CD4-positive, alpha-beta T cell treated with Interleukin-15 for 4 hours (primary cell): Measurements from ENCODE around the gene VAMP2.
"Not testable (repeated sequence)": the region's sequence is repeated elsewhere in the genome, so short reads cannot be mapped to it uniquely, and the experiment has no call there.

Experiments
- DNase-seq: peaks from one replicate; pipeline ENCODE4 v3.0.0-alpha.2; 2020; ENCODE audit warnings: low spot score

The VAMP2 gene

DNA sequence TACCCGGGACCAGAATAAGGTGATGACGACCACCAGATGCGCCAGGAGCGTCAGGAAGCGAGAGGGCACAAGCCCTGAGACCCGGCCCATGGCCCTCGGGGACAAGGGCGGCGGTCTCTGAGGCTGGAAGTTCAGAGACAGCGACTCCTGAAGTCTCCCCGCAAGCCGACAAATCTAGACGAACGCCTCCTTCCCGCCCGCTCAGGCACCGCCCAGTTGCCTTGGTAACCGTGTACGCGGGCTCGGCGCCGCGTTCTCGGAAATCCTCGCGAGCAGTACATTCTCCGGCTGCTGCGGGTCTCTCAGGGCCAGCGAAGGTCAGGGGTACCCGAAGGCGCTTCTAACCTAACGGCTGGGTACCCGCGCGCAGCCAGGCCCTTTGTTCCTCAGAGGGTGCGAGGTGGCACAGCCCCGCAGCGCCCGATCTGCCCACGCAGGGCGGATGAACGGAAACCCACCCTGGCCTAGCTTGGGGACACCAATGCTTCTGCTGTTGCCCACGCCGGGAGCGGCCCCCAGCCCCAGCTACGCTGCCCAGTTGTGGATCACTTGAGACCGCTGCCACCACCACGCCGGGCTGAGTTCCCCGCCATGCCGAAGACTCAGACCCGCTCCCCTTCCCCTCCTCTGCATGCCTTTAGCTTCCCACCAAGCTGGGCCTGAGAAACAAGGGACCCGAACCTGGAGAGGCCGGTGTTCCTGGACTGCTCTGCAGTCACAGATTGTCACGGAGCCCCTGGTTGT is 13.6 kb upstream of the VAMP2 start, which contains the start of gene TMEM107:
TMEM107 (minus strand) TSS at position 184 of the 744 bp plus-strand sequence; CDS start at position 90, 94 bp downstream.
- peak; percentile 88 for DNase-seq

GRCh38 chr17:8175795-8176196 is 13.0 kb upstream of the VAMP2 start:
- no peak for DNase-seq

GRCh38 chr17:8173871-8174322 is 11.1 kb upstream of the VAMP2 start:
- no peak for DNase-seq

DNA sequence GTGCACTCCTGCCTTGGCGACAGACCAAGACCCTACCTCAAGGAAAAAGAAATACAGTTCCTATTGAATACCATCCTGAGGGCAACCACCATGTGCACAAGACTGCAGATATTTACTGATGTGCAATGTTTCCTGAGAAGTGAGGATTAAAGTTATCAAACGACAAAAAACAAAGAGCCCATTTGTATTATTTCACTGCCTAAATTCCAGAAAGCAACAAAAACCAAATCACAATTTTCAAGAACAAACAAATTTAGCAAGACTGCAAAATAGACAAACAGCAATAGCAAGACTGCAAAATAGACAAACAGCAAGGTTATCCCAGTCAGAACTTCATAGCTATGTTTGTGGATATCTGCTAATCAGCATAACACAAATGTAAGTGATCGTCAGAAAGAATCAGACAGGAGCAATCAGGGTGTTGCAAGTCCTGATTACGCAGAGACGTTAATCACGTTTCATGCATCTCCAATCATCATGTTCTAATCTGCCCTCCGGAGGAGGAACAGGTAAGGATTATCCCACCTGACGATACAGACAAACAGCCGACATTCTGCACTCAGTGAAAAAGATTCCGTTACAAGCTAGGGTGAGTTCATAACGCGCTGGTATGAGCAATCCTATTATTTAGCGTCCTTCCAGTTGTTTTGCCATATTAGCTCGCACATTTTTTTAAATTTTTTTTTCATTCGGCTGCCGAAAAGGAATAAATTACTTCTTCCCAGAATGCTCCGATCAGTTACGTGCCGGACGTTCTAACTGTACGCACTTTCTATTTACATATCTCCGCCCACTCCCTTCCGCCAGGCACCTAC is 10.5 kb upstream of the VAMP2 start:
- peak; percentile 90 for DNase-seq

GRCh38 chr17:8170186-8170585 is 7.4 kb upstream of the VAMP2 start:
- DNase-seq, result not testable (repeated sequence)

GRCh38 chr17:8167526-8167925 is 4.8 kb upstream of the VAMP2 start:
- no peak for DNase-seq

DNA sequence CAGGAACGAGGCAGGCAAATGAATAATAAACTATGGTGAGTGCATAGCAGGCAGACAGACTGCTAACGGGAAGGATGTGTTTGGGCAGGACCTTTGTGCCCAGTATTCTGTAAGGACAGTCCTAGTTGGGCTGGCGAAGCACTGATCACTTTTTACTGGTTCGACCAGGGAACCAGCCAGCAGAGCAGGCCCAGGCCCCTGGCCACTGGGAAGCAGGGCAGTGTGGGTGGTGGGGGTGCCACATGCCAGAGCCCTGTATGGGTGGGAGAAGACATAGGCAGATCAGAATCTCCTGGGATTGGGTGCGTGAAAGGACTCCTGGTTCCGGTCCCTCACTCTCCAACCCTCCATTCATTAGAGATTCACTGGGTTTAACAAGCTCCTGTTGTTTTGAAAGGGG is 4.0 kb upstream of the VAMP2 start:
- no peak for DNase-seq

GRCh38 chr17:8164815-8165131 is 2.0 kb upstream of the VAMP2 start:
- no peak for DNase-seq

- DNase-seq, result peak; percentile 69
Observed at GRCh38 chr17:8163978-8164814, 1.4 kb upstream of the VAMP2 start.

DNA sequence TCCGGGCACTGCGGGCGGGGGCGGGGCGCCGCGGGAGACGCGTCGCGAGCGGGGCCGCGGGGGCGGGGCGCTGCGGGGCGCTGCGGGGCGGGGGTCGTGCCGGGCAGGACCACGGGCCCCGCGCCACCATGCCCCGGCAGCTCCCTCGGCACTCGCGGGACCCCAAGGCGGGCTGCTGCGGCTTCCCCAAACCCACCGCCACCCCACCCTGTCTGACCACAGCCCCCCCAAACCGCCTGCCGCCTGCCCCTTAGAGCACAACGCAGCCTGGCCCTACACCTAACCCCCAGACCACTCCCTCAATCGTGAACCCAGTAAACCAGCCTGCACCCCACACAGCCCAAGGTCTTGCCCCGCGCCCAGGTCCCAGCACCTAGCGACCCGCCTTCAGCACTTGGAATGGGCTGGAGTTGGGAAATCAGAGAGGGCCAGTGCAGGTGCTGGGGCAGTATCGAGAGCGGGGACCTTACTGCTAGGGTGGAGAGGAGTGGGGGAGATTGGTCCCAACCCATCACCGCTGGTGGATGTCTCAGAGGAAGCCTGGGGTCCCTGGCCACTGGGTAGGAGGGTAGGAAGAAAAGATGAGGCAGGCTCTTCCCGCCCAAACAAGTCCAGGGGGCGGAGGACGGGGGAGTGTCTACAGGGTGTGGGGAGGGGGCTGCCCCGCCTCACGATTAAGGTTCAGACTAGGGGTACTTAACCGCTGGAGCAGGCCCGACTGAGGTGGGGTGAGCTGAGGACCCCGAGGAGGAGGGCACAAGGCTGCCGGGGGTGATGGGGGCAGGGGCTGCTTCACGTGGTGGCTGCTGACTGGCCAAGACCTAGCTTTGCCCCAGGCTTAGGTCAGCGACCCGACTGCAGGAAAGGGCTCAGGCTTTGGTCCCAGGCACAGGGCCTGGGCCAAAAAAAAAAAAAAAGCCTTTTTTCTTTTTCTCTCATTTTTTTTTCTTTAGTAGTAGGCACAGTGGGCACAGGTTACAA is 539 bp upstream of the VAMP2 start:
- no peak for DNase-seq

GRCh38 chr17:8161289-8162232 is 1.2 kb downstream of the VAMP2 start:
- no peak for DNase-seq

GRCh38 chr17:8160741-8161221 is 2.0 kb downstream of the VAMP2 start:
- DNase-seq, result no peak

DNA sequence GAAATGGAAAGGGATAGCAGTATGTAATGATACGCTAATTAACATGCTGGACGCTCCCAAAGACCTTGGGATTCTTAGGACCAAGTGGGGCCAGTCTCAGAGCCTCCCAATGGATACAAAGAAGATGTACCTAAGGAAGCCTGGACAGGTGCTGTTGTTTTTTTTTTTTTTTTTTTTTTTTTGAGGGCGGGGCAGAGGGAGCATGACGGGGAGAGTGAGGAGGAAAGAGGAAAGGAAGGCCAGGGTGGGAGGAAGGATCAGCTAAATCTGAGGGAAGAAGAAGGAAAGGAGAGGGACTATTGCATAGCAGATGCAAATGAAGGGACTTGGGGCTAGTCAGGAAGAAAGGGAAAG is 2.5 kb downstream of the VAMP2 start:
- no peak for DNase-seq

- DNase-seq, result no peak
Observed at GRCh38 chr17:8159459-8160223, 3.1 kb downstream of the VAMP2 start.

GRCh38 chr17:8159032-8159400 is 3.7 kb downstream of the VAMP2 start:
- DNase-seq, result no peak

DNA sequence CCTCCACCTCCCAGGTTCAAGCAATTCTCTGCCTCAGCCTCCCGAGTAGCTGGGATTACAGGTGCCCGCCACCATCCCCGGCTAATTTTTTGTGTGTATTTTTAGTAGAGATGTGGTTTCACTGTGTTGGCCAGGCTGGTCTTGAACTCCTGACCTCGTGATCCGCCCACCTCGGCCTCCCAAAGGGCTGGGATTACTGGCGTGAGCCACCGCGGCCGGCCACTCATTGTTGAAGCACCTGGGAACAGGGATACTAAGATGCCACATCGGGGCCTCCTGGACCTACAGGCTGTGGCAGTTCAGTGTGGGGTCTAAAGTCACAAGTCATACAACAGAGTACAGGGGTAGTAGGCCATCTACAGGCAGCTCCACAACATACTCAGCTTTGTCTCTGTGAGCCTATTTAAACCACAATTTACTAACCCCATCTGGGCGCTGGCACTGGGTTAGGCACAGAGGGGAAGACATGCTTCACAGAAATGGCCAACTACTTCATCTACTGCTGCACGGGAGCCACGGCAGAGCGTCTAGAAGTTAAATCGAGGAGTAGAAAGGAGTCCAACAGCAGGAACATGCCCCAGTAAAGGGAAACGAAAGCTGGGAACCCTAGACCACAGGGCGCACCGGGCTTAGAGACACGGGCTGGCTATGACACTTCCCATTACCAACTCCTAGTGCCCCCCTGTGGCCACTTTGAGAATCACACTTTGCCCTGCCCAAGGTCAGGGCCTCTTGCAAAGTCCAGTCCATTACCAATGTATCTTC is 4.3 kb downstream of the VAMP2 start:
- DNase-seq, result peak; percentile 90

DNA sequence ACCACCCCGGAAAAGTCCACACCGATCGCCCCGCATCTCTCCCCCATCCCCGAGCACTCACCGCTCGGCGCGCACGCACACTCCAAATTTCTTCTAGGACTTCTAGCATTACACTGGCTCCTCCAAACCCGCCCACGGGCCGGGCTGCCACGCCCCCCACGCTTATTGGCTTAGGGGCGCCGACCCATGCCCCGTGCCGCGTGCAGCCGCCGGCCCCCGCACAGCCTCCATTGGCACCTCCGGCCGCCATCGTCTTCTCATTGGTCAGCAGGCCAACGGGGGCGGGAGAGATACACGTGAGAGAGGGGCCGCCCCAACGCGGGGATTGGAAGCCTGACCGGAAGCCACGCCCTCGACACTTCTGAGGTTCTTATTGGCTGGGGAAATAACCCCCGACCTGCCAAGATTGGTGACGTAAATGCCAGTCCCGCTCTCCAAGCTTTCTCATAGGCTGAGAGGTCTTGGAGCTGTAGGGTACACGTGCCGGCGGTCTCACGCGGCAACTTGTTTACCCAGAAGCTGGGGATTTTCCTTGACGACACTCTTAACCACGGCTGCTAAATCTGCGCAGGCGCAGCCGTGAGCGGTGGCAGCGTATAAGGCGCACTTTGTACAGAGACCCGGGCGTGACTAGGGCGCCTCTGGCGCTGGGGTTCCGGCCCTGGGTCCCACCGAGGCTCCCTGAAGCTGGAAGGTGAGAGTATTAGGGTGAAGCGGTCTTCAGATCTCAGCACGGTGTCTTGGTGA is 6.3 kb downstream of the VAMP2 start:
- DNase-seq, result peak; percentile 100

DNA sequence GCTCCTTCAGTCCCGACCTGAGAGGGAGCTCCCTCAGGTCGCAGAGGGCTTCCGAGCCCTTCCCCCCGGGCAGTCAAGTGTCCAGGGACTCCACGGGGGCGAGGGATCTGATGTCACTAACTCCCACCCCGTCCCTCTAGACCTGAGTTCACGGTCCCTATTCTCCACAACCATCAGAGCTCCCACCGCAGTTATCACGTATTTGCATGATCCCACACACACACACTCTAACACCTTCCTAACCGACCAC is 6.8 kb downstream of the VAMP2 start:
- DNase-seq, result no peak
